Measurements from ENCODE around the gene ANXA4.

DNA sequence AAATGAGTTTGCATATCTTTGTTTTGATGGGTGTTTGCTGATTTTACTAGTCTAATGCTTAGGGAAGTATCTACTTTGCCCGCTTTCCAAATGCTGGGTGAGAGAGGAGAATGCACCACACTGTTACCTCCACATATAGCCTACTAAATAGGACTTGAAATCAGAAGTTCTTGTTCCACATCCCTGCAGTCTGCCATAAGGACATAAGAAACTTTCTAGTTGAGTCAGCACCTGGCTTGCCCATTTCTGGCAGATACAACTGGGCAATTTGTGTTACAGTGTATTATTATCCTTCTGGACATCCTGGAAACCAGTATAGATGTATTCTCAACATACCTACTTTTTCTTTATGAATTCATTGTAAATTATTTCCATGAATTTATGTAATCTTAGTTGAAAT is 29.5 kb downstream of the ANXA4 start:
- TF ChIP-seq POLR2AphosphoS5 (IDR thresholded peaks at IDR 0.05; ENCODE audit: borderline replicate concordance, low read depth, low read length): no peak
- TF ChIP-seq EZH2 (IDR thresholded peaks at IDR 0.05): no peak

Data from SK-N-MC (cell line).